Hippocampal formation (tissue), 2 donors: ENCODE measurements around the gene NOTCH1.
"Not testable (repeated sequence)": the region's sequence is repeated elsewhere in the genome, so short reads cannot be mapped to it uniquely, and the experiment has no call there.

Source experiments
- DNase-seq, 2 donors: peaks; one replicate each; lab custom pipeline; 2025; lab: John Stamatoyannopoulos, UW

NOTCH1 gene

DNA sequence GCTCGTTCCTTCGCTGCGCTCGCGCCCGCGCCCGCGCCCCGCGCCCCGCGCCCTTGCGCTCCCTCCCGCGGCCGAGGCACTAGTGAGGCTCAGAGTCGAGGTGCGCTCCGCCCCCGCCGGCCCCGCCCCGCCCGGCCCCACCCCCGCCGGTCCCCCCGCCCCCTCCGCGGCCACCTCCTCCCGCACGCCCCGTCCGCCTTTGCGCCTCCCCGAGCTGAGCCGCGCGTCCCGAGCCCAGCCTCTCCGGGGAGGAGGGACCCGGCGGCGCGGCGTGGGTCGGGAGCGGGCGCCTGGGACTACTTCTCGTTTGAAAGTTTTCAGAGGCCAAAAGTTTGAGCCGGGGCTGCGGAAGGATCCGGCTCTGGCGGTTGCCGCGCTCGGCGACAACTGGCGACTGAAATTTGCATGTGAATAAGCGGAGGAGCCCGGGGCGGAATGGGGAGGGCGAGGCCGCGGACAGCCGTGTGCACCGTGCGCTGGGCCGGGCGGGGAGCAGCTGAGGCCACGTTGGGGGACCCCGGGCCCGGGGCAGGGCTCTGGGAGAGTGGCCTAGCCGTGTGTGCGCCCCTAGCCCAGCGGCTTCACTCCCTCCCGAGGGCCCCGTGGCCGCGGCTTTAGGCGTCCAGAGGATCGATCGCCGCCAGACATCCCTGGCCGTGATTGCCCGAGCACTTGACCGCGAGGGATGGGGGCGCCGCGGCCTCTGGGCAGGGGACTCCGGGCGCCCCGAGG is at the start of gene NOTCH1:
TSS of gene NOTCH1 (minus strand) at position 84 of the 732 bp plus-strand sequence. CDS start 262 bp downstream, outside the sequence.
- DNase-seq = peak; percentile 85 to 93

DNA sequence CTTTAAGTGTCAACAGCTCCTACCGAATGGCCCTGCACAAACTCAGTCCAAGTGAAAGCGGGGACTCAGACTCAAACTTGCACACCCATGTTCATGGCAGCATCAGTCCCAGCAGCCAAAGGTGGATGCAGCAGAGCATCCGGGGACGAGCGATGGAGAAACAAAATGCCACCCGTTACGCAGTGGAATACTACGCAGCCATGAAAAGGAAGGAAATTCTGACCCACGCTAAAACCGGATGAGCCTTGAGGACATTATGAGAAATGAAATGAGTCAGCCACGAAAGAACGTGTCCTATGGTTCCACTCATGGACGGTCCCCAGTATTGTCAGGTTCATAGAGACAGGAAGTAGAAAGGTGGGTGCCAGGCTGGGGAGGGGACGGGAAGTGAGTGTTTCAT is 48.6 kb upstream of the NOTCH1 start:
- no peak for DNase-seq

DNA sequence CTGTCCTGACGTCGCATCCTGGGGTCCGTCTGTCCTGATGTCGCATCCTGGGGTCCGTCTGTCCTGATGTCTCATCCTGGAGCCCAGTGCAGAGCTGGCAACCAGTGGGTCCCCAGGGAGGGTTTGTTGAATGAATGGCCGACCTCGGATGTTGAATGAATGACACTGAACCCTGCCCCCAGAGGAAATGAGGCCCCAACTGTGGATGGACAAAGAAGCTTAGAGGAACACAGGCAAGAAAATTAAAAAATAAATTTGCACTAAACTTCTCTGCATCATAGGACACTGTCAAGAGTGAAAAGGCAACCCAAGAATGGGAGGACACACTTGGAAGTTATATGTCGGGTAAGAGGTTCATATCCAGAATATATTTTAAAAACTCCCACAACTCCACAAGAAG is 47.7 kb upstream of the NOTCH1 start:
- DNase-seq = no peak

DNA sequence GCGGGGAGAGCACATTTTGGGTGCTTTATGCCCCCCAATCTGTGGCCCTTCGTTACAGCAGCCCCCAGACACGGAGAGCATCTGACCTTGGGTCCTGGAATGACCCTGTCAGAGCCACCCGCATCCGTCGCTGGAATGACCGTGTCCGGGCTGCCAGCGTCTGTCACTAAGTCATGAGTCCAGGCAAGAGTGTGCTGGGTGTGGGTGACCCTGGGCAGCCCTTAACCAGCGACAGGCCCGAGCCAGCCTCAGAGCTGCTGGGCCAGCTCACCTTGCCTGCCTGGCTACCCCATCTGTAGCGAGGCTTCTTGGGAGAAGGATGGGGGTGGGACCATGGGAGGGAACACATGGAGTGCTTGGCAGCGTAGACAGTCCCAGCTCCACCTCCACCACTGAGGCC is 46.8 kb upstream of the NOTCH1 start:
- no peak for DNase-seq

DNA sequence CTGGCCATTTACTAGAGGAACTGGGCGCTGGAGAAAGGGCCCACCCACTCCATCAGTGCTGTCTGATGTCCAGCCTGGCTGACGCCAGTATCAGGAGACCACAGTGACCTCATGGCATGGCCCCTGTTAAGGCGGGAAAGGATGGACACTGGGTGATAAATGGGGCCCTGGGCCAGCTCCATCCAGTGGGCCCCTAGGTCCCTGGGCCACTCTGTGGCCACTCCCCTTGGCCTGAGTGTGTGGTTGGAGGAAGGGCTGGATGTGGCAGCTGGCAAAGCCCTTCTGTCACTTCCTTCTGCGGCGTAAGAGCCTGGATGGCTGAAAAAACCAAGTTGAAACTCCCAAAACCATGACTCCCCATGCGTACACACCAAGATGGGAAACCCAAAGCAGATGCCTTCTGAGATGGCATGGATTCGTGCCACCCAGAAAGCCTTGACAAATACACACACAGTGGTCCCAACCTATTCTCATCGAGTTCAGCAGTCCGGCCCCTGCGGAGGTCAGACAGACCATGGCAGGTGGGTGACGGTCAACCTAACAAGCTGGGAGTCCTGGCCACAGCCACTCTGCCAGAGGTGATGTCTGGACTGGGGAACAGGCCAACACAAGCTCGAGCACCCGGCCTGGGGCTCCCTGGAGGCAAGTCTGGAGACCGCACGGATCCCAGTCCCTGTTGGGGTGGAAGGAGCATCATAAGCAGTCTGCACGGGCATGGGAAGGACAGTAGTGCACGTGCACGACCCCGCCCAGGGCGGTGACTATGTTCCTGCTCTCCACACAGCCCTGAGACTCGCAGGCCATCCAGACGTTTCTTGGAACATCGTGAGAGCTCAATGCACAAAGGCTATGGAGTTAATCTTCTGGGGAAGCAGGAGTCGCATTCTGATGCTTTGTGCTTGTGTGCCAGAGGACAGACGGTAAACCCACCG is 45.2 kb upstream of the NOTCH1 start:
- DNase-seq = no peak

DNA sequence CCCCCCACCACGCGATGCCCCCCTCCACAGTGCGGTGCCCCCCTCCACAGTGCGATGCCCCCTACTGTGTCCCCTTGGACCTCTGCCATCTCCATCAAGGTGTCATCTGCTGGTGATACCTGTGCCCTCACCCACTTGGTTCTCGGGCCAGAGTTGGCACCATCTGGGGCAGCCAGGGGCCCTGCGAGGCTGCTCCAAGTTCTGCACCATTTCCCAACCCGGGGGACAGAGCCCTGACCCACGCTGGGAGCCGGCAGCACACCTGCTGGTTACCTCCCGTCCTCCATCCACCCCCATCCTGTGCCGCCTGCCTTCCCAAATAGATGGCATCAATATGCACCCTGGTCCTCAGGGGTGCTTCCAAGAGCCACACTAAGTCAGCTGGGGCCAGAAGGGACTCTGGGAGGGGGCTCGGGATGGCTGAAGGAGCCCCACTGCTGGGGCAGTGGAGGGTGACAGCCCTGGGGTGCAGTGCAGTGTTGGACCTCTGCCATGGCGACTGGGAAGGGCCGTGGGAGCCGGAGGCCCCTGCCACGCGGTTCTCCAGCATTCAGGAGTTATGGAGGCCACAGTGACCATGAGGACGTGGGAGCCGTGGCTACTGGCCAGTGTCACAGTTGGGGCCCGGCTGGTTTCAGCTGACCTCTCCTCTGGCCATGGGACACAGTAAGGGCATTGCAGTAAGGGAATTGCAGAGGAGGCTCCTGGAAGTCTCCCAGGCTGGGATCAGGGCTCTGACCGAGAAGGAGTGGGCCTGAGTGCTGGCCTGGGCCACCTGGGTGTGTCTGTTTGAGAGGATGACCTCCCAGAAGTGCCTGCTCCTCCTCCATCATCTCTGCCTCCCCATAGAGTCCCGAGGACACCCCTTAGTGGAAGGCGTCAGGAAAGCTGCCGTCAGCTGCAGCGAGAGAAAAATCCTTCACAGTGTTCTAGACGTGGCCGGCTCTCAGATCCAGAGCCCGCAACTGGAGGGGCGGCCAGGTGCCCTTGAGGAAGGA is 44.2 kb upstream of the NOTCH1 start:
- DNase-seq = no peak

DNA sequence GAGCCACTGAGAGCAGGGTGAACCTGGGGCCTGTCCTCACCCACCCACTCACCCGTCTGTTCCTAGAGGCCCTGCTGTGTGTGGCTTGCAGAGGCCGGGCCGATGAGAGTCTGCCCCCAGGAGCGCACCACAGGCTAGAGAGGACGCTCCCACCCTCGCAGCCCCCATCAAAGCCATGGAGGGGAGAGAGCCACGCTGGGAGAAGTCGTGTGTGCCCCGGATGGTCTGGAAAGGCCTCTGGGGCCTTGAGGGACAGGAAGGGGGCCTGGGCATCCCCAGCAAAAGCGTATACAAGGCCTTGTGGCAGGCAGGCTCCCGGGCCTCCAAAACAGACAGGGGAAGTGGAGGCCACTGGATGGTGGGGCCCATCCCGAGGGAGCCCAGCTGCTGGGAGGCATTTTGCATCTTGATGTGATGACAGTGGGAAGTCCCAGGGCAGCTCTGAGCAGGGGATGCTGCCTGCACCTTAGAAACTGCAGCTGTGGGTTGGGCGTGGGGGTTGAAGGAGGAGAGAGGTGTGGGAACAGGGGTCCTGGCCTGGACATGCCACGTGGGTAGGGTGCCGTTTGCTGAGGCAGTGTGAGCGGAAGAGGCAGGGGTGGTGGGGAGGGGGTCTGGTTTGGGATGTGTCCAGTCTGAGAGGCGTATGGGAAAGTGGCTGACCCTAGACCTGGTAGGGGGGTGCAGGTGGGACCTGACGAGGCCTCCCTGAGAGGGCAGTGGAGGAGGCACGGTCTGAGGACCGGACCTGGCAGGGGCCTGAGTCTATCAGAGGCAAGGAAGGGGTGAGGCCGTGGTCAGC is 43.0 kb upstream of the NOTCH1 start:
- no peak for DNase-seq

DNA sequence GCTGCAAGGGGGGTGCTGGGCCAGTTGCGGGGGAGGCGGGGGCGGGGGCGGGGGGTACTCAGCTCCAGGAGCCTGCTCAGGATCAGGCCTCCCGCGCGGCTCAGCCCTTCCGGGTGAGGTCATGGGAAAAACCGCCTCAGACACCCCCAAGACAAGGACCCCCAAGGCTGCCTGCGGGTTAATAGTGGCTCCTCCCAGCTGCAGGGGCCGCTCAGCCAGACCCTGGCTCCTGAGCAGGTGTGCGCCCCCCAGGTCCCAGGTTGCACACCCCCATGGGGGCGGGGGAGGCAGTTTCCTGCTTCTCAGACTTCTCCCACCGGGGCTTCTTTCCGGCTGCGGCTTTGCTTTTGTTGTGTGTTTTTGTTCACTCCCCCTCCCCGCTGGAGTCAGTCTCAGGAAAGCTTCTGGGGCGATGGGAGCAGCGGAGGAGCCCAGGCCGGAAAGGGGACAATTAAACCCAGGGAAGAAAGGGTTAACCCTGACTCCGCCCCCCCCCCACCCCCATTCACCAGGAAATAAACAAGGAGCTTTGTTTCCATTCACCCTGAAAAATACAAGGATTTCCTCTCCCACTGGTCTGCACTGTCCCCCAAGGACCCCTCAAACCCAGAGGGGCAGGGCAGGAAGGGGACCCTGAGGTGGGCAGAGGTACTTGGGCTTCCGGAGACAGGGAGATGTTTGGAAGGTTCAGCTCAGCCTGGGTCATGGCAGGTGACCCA is 42.3 kb upstream of the NOTCH1 start:
- DNase-seq = no peak

DNA sequence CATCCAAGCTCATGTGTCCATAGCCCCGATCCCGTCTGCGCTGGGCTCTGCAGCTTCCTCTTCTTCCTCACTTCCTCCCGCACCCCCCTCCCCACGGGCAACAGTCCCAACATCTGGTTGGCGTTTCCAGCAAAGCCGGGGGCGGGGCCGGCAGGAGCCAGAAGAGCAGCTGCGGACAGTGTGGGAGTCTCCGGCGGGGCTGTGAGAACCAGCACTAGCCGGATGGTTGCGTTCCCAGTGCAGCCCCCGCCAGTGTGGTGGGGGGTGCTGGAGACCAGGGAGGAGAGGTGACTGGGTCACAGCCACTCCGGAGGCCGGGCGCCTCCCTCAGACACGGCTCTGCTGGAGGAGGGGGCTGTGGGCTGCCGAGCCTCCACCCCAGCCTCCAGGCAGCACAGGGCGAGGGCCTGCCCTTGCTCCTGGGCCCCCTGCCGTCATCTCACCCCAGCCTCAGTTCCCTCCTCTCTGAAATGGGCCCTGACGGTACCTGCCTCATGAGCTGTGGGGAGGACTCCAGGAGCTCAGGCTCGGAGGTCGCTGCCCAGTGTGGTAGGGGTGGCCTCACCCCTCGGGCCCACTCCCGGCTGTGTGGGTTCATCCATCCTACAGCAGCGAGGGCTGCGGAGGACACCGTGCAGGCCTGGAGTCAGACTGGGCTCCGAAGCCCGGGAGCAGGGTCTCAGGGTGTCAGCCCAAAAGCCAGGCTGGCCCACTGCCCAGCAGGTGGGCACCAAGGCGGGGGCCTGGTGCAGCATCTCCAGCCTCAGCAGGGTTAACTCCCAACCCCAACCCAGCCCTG is 41.5 kb upstream of the NOTCH1 start:
- DNase-seq = peak in 1 of 2 donors; percentile 51

DNA sequence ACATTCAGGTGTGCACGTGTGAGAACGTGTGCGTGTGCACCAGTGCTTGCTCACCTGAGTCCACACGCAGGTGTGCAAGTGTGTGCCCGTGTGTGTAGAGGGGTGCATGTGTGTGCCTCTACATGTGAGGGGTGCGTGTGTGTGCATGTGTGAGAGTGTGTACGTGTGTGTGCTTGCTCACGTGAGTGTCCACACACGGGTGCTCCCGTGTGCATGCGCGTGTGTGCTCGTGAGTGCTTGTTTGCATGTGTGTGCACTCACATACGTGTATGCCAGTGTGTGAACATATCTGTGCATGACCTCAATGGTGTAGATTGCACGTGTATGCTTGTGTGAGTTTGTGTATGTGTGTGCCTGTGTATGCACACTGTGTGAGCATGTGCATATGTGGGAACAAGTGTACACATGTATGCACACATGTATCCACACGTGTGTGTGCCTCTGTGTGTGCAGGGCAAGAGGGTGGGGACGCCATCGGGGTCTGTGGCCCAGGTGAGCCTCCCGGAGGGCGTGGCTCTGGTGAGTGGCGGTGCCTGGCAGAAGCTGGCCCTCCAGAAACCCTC is 40.6 kb upstream of the NOTCH1 start:
- no peak for DNase-seq

DNA sequence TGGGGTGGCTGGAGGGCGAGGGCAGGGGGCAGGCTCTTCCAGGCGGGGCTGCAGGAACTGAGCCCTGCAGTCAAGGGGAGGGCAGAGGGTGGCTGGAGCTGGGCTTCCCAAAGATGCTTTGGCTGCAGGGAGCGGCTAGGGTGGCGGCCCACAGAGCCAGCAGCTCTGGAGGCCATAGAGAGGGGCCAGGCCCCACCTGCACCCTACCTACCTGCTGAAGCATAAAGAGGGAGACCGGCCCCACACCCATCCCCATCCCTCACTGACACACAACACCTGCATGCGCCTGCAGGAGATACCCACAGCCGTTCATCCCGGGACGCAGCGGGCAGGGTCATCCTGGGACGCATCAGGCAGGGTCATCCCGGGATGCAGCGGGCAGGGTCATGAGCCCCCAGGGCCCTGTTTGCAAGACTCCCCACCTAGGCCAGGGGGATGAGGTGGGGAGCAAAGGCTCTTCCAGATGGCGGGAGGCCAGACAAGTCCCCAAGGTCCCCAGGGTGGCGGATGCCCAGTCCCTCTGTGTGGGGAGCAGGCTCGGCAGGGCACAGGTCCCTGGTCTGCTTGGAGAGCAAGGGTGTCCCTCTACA is 39.8 kb upstream of the NOTCH1 start:
- no peak for DNase-seq

DNA sequence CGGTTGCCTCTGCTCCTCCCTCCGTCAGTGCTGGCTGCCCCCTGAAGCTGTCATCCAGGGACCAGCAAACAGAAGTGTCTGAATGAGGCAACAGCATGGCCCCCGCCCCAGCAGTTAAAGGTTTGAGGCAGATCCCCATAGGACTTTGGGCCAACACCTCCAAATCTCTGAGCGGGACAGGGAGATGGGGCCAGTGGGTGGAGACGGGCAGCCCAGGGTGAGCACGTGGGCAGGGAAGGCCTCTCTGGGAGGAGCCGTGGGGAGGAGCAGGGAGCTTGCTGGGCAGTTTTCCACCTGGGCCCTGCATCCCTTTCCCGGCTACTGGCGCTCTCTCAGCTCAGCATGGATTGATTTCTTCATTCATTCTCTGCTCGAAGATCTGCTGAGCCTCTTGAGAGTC is 39.1 kb upstream of the NOTCH1 start:
- no peak for DNase-seq

DNA sequence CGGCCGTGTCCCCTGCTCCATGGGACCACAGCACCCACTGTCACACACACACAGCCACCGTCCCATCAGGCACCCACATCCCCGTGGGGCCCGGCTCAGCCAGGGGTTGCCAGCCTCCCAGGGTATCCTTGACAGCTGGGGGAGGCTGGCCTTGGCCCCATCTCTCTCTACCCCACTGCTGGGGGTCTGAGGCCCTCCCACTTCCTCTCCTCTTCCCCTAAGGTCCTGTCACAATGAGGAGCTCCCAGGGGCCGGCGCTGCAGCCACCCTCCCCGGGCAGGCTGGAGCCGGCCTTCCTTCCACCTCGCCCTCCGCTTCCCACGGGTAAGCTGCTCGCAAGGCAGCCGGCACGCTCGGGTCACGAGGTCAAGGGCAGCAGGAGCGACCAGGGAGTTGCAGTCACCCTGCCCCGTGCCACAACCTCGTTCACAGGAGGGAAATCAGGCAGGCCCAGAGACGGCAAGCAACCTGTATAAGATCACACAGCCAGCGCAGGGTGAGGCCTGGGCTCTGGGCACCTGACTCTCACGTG is 38.6 kb upstream of the NOTCH1 start:
- DNase-seq = no peak

DNA sequence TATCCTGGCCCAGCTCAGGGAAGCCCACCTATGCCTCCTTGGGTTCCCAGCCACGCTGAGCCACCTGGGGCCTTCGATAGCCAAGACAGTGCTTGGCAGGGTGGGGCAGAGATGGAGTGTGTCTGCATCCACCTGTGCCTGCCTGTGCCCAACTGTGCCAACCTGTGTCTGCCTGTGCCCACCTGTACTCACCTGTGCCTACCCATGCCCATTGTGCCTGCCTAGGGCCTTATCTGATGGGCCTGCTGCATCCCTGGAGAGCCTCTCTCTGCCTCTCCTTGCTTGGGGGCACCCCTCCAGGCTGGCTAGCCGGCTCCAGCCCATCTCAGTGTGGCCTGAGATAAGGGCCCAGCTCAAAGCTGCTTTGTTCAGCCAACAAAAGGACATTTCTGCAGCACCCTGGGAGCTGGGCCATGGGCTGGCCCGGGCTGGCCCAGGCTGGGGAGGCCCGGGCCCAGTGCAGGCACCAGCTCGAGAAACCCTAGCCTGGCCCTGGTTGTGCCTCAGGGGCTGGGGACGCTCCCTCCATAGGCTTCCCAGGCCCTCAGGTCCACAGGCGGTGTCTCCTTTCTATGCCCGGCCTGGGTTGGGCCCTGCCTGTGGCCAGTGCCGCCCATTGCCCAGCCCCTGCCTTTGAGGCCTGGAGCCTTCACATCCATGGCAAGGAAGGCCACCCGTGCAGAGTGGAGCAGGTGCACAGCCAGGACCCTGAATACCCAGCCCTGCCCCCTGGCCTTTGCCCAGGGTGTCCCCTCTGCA is 37.3 kb upstream of the NOTCH1 start:
- DNase-seq = peak; percentile 76 to 82

DNA sequence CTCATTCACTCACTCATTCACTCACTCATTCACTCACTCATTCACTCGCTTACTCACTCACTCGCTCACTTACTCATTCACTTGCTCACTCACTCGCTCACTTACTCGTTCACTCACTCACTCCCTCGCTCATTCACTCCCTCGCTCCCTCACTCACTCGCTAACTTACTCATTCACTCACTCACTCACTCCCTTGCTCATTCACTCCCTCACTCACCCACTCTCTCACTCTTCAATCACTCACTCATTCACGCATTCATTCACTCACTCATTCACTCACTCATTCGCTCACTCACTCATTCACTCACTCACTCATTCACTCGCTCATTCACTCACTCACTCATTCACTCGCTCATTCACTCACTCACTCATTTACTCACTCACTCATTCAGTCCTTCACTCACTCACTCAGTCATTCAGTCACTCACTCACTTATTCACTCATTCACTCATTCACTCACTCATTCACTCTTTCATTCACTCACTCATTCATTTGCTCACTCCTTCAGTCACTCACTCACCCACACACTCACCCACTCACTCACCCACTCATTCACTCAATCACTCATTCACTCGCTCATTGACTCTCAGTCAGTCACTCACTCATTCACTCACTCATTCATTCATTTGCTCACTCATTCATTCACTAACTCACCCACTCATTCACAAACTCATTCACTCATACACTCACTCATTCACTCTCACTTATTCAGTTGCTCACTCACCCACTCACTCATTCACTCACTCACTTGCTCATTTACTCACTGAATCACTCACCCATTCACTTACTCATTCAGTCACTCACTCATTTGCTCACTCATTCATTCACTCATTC is 36.0 kb upstream of the NOTCH1 start:
- DNase-seq = no peak

DNA sequence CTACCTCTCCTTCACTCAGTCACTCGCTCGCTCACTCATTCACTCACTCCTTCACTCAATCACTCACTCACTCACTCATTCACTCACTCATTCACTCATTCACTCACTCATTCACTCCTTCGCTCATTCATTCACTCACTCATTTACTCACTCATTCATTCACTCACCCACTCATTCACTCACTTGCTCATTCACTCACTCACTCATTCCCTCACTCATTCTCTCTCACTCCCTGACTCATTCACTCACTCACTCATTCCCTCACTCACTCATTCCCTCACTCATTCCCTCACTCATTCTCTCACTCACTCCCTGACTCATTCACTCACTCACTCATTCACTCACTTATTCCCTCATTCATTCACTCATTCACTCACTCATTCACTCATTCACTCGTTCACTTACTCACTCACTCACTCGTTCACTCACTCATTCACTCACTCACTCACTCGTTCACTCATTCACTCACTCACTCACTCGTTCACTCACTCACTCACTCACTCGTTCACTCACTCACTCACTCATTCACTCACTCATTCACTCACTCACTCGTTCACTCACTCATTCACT is 33.9 kb upstream of the NOTCH1 start:
- DNase-seq = not testable (repeated sequence)
